ENCODE results near the gene OR10W1.

OR10W1 gene

GRCh38 chr11:58268142-58268541, at the start of gene OR10W1:
Gene OR10W1 (minus strand): TSS chr11:58268260. CDS start chr11:58267858, 402 bp downstream.
- DNase-seq: no peak

GRCh38 chr11:58316142-58316541, 48.1 kb upstream of the OR10W1 start:
- DNase-seq: no peak

GRCh38 chr11:58301576-58301975, 33.5 kb upstream of the OR10W1 start:
- DNase-seq: no peak

- DNase-seq: no peak
These were observed 24.0 kb upstream of the OR10W1 start for GRCh38 chr11:58292017-58292416.

GRCh38 chr11:58289266-58289665, 21.2 kb upstream of the OR10W1 start:
- no peak for DNase-seq

GRCh38 chr11:58286249-58286648, 18.2 kb upstream of the OR10W1 start:
- DNase-seq: no peak

GRCh38 chr11:58285483-58286040, 17.5 kb upstream of the OR10W1 start:
- no peak for DNase-seq

GRCh38 chr11:58276151-58276550, 8.1 kb upstream of the OR10W1 start:
- DNase-seq: no peak

GRCh38 chr11:58275002-58275401, 6.9 kb upstream of the OR10W1 start:
- DNase-seq: no peak

GRCh38 chr11:58259983-58260382, 8.1 kb downstream of the OR10W1 start:
- DNase-seq: no peak

- no peak for DNase-seq
These were observed 13.1 kb downstream of the OR10W1 start for GRCh38 chr11:58254936-58255335.

- no peak for DNase-seq
These were observed 24.1 kb downstream of the OR10W1 start for GRCh38 chr11:58243954-58244353.

GRCh38 chr11:58227956-58228615, 40.0 kb downstream of the OR10W1 start:
- no peak for DNase-seq

- DNase-seq: no peak
These were observed 45.3 kb downstream of the OR10W1 start for GRCh38 chr11:58222721-58223120.
